Measurements from ENCODE around the gene GPBP1.

- TF ChIP-seq CTCF (IDR thresholded peaks at IDR 0.05) (no peak), POLR2A (IDR thresholded peaks at IDR 0.05) (no peak)
Observed at GRCh38 chr5:57174890-57175510, 1.1 kb downstream of the GPBP1 start.
